Measurements from ENCODE around the gene ALOXE3. TPM values are rescaled to one million over a fixed set of nuclear protein-coding genes. Genes with fewer than 3 reads are reported as not detected.

ALOXE3 gene
- total and polyA plus RNA-seq, 4 donors = not detected

- Histone ChIP-seq H3K27me3 (ENCODE audit: control insufficient read depth in 4 of 4, insufficient read depth in 4 of 4, low read length in 3 of 4) (peaks cover 0 to 18% (median 5%) of the 10 kb centered on the region in 4 donors), H3K36me3 (ENCODE audit: control insufficient read depth in 4 of 4, insufficient read depth in 3 of 4, low read depth in 1 of 4, low read length in 3 of 4) (no peaks in the 10 kb centered on the region), H3K4me3 (ENCODE audit: low read depth in 1 of 3, low read length in 3 of 3) (no peak overlapping the region), H3K9ac (ENCODE audit: low read depth in 1 of 2, low read length in 2 of 2) (no peak overlapping the region), H3K9me3 (ENCODE audit: control insufficient read depth in 4 of 4, low read length in 3 of 4) (no peaks in the 10 kb centered on the region), H3K27ac (ENCODE audit: low read depth in 1 of 2, low read length in 2 of 2) (no peak overlapping the region), H3K4me1 (ENCODE audit: control insufficient read depth in 4 of 4, insufficient read depth in 4 of 4, low read length in 3 of 4) (peaks cover 0 to 24% (median 16%) of the 10 kb centered on the region in 4 donors)
- WGBS = 4% methylated on average over 14 of the region's 14 CpGs
- peak; percentile 34 for DNase-seq (ENCODE audit: low spot score)
- TF ChIP-seq FOXA2 (IDR thresholded peaks at IDR 0.05) (no peak), CTCF (IDR thresholded peaks at IDR 0.05; ENCODE audit: low read depth, low read length, missing input control) (peak; percentile 87), FOXA1 (IDR thresholded peaks at IDR 0.05) (no peak), MAX (IDR thresholded peaks at IDR 0.05) (peak; percentile 44), RAD21 (IDR thresholded peaks at IDR 0.05) (peak; percentile 93 to 96), HNF4A (conservative IDR thresholded peaks at IDR 0.05) (peak in 1 of 2 donors; percentile 5)
Observed at GRCh38 chr17:8057691-8058114, 60.6 kb downstream of the ALOXE3 start.

- TF ChIP-seq HNF4A (conservative IDR thresholded peaks at IDR 0.05) (no peak), EGR1 (IDR thresholded peaks at IDR 0.05; ENCODE audit: low read depth in 2 of 2) (no peak), JUND (IDR thresholded peaks at IDR 0.05) (no peak), CTCF (IDR thresholded peaks at IDR 0.05; ENCODE audit: low read depth, low read length, missing input control) (no peak), RXRA (IDR thresholded peaks at IDR 0.05) (no peak), FOXA1 (IDR thresholded peaks at IDR 0.05) (no peak), GABPA (IDR thresholded peaks at IDR 0.05 in 1 of 2, conservative IDR thresholded peaks at IDR 0.05 in 1 of 2) (no peak), YY1 (IDR thresholded peaks at IDR 0.05) (no peak)
- no peak for DNase-seq (ENCODE audit: low spot score)
- Histone ChIP-seq H3K9ac (ENCODE audit: low read depth in 1 of 2, low read length in 2 of 2) (no peak overlapping the region), H3K4me1 (ENCODE audit: control insufficient read depth in 4 of 4, insufficient read depth in 4 of 4, low read length in 3 of 4) (peaks cover 0 to 24% (median 16%) of the 10 kb centered on the region in 4 donors), H3K27me3 (ENCODE audit: control insufficient read depth in 4 of 4, insufficient read depth in 4 of 4, low read length in 3 of 4) (peaks cover 0 to 12% (median 5%) of the 10 kb centered on the region in 4 donors), H3K9me3 (ENCODE audit: control insufficient read depth in 4 of 4, low read length in 3 of 4) (no peaks in the 10 kb centered on the region), H3K4me3 (ENCODE audit: low read depth in 1 of 3, low read length in 3 of 3) (no peak overlapping the region), H3K27ac (ENCODE audit: low read depth in 1 of 2, low read length in 2 of 2) (no peak overlapping the region), H3K36me3 (ENCODE audit: control insufficient read depth in 4 of 4, insufficient read depth in 3 of 4, low read depth in 1 of 4, low read length in 3 of 4) (no peaks in the 10 kb centered on the region)
- WGBS = 36% methylated on average over 17 of the region's 17 CpGs
Observed at GRCh38 chr17:8056976-8057625, 61.2 kb downstream of the ALOXE3 start.

All from liver (tissue), 9 donors.